GM19025 (cell line): Measurements from ENCODE around the gene DLG2.

Source experiments
- ATAC-seq: cut with Tn5 transposase; IDR thresholded peaks from one replicate; pipeline ENCODE4 v1.9.1; 2021; ENCODE audit warnings: mild to moderate bottlenecking, low read depth, moderate library complexity; ENCODE audit not compliant: unreplicated experiment

Gene DLG2

DNA sequence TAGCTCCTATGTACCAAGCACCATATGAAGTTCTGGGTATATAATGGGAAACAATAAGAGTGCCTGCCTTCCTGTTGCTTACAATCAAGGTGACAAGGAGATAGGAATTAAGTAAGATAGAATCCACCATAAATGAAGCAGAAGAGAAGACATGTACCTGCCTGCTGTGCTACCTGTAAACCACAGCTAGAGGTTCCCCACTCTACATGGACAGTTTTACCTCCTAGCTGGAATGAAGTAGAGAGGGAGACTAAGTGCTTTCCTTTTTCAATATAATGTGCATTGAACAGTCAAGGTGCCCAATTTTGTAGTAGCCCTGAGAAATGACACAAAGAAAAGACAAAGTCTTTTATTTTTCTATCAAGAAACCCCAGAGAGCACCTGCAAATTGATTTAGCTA lies 984.6 kb downstream of the DLG2 start:
- ATAC-seq = no peak

DNA sequence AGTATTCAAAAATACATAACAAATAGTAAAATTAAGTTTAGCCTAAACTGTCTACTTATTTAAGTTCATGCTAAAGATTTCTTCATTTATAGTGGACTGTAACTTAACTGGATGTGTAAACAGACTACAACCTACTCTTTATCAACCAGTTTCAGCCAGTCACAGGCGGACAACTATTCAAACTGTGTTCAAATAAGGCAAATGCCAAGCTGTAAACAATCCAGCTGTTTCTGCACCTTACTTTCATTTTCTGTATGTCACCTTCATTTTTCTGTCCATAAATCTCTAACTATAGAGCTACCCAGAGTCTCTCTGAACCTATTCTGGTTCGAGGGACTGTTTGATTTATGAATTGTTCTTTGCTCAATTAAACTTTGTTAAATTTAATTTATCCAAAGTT lies 992.8 kb downstream of the DLG2 start:
- ATAC-seq = no peak

DNA sequence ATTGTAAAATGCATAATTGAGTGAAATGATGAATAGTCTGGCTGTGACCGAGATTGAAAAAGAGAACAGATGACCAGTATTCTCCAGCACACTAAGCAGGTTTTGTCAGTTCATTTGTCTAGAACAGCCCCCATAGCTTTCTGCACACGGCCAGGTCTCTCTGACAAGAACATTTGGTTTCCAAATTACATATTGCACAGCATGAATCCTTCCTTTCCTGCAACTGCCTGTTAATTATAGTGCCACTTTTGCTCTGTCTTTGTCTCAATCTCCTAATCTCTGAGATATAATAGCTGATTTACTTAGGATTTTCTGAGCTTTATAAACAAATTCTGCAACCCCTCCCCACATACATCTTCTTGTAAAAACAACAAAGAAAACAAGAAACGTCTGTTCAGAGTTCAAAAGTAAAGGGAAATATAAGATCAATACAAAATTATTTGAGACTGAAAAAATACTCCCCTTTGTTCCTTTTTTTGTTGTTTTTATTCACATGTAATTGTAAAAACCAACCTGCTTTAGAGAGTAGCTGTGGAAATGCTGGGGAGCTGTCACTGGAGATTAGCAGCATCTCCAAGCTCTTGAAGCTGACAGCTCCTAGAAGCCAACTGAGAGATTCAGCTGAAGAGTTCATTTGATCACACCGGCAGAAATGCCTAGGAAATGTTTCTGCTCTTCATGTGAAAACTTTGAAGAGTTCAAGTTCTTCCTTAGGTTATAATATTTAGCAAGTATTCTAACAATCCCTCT lies 998.1 kb downstream of the DLG2 start:
- ATAC-seq = no peak

DNA sequence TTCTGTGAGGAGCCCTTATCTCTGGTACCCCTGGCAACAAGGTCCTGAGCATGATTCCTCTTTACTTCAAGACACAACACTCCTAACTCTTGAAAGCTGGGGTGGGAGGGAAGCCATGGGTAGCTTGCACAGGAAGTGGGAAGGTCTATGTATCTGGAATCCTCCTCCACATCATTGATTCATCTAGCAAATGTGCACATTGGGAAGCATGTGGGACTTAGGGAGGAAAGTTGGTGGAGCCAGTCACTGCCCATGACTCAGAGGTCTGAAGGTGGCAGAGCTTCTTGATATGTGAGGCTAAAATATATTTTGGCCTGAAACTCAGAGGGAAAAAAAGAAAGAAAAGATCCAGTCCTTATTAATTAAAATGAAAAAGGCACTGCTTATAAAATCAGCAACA lies 1000.9 kb downstream of the DLG2 start:
- ATAC-seq = no peak

DNA sequence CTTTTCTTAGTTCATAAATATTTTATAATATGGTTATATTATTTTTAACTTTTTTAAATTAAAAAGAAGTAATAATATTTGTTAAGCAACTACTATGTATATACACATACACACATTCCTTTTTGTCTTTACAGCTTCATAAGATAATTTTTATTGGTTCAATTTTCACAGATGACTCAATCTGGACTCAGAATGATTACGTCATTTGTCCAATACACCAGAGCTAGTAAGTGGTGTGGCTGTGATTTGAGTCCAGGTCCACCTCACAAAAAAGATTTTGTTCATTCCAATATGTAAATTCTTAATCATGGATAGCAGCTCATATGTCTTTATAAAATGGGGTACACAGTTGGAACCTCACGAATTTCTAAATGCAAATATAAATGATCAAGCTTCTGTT lies 1014.5 kb downstream of the DLG2 start:
- ATAC-seq = no peak

DNA sequence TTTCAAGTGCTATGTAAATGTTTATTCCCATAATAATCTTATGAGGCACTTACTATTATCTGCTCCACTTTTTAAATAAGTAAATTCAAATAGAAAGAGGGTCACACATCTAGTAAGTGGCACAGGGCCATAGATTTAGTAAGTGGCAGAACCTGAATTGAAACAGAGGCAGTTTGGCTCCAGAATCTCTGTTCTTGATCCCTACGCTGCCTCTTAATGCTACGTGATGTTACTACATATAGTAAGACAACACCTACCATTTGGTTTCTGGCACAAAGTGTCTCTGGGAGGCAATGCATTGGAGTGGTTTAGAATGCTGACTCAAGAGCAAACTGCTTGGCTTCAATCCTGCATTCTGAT lies 1018.3 kb downstream of the DLG2 start:
- no peak for ATAC-seq

DNA sequence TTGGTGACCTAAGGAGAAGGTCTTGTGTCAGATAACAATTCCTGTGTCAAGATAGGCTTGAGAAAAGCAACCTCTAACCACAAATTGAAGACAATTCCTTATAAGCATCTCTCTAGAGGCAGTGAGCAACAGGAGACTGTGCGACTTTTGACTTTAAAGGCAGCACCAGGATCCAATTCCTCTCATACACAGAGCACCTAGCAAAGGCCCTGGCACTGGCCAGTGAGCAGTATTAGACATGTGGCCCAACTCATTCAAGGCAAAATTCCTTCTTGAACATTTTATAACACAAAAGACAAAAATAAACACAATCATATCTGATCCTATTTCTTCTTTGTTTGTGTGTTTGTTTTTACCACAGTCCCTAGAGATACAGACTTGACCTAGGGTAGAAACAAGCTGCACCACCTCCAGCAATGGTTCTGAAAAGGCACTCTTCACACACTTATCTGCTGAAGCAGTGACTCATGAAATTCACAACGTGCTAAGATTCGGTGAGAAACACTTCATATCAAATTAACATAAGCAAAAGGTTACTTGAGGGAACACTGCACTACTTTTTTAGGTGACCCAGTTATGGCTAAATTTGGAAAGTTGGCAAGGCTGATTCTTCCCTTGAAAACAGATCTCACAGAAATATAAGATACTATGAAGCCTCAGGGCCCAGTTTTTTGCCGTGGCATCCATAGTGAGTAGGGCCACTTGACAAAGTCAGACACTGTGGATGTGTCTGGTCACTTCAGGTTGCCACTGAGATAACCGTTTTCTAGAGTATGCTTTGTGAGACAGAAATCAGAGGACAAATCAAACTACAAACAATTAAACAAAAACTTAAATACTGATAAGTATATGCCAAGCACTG lies 1018.9 kb downstream of the DLG2 start:
- ATAC-seq = no peak

DNA sequence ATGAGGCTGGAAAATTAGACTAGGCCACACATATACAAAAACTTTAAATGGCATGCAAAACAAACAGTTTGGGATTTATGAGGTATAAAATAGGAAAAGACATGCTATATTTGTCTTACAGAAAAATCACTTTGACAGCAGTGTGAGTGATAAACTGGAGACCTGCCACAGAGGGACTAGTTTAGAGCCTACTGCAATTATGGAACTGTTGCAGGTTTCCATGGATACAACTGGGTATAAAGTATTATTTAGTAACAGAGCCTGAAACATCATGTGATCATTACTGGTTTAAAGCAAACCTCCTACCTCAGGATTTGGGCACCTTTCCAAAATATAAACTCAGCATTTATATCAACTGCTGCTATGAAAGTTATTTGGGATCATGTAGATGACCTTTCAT lies 1032.5 kb downstream of the DLG2 start:
- no peak for ATAC-seq

DNA sequence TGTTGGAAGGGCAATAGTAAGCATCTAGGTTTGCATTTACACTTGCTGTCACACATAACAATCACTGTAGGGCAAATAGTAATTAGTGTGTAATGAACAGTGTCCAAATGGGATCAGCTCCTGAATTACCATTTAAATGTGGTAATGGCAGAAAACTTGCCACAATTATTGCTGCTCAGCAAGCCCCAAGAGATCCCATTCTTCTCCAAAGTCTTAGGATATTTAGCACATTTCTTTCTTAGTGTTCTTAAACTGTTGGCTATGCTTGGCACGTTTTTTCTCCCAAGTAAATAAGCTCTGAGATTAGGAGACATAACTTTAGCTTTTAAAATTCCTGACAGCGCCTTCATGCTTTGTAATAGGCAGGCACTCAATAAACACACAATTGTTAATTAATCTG lies 1037.0 kb downstream of the DLG2 start:
- ATAC-seq = no peak

DNA sequence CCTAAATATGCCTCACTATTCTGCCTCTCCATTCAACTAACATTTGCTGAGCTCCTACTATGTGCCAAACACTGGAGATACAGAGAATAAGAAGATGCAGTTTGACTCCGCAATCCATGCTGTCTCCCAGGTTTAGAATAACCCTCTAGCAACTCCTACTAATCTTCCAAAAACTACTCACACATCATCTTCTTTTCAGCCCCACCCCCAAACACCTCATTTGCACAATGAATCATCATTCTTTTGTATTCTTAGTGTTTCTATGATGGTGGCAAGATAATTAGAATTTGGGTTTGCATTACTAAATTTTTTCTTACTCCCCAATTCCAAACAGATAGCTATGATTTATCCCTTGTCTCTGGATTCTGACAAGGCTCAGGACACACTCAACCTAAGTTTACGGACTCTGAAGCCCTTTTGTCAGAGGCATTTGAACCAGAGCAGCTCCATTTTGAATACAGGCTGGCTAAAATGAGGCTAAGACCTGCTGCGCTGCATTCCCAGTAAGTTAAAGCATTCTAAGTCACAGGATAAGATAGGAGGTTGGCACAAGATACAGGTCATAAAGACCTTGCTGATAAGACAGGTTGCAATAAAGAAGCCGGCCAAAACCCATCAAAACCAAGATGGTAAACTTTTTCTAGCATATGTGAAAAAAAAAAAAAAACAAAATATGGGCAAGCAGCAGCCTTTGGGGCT lies 1038.9 kb downstream of the DLG2 start:
- ATAC-seq = no peak

DNA sequence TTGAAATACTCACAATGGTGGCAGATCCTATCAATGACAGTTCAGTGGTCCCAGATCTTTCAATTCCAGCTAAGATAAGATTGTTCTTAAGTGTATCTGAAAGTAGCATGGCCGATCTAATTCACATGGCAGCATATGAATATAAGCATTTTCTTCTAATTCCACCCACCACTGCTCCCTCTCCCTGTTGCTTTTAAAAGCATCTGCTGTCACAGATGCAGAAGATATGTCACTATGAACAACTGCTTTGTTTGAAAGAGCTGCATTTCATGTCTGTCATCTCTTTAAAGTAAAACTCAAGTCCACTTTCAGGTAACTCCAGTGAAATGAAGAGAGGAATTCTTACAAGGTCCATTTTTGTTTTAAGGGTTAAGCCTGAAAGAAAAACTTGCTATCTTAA lies 1044.0 kb downstream of the DLG2 start:
- no peak for ATAC-seq

DNA sequence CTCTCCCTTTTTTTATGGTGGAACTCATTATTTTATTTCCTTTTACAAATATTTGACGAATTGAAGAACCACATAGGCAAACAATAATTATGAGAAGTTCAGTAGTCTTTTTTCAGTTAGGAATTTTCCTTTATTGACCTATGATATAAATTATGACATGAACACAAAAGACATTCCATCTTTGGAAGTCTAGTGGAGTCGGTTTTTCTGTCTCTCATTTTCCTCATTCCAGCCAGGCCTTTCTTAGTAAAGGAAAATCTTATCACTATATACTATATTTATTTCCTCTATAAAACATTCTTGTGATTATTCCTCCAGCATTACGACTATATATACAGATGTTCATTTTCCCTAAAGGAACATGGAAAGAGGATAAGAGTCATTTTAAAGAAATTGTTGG lies 1046.1 kb downstream of the DLG2 start:
- ATAC-seq = no peak

DNA sequence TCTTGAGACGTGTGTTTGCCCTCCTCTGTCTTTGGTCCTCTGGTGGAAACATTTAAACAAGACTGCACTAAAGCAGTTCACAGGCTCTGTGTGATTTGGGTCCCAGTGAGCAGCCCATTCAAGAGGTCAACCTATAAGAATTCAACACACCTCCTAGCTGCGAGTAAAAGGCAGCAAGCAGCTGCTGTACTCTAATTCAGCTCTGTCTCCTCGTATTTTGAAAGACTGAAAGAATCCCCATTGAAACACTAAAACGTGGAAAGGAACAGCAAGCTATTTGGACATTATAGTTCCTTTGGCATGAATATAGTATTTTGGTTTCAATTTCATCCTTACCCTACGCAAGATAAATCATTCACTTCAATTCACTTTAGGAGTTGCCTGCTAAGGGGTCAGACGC lies 1046.7 kb downstream of the DLG2 start:
- ATAC-seq = no peak

DNA sequence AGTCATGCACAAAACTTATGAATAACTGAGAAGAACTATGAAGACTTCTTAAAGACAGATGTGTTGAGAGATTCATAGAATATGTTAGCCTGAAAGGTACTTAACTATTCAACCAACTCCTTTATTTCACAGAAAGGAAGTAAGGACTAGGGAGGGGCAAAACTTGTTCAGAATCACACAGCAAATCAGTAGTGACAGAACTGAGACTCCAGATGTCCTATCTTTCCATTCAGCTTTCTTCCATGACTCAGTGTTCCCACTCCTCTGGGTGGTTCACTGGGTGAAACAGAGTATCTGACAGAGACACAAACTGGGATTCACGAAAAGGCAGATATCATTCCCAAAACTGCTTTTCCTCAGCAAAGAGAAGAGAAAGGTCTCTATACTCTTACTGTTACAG lies 1053.3 kb downstream of the DLG2 start:
- no peak for ATAC-seq

DNA sequence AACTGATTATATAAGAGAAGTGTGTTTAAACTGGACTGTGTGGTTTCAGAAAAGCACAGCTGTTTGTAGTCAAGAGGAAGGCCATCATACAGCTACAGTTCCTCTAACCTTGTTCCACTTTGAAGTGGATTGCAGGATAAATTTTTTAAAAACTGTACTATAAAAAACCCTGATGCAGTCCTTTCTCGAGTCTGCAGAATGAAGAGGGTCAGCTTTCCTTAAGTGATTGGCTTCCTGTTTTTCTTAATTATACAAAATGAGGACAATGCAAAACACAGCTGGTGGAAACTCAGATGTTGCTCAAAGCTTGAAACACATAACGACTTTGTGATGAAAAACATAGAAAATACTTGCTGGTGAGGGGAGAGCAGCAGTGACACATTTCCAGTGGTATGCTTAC lies 1060.5 kb downstream of the DLG2 start:
- ATAC-seq = no peak

DNA sequence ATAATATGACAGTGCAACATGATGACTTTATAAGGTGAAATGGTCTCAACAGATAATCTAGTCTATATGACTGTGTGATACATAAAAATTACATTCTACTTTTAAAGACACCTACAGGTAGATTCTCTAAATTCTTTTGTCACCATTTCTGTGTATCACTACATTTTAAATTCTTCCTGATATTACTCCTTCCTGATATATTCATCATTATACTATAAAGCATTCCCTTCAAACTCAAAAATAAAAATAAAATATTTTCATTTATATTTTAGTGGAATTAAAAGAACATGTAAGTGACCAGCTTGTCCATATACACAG lies 1062.3 kb downstream of the DLG2 start:
- no peak for ATAC-seq

DNA sequence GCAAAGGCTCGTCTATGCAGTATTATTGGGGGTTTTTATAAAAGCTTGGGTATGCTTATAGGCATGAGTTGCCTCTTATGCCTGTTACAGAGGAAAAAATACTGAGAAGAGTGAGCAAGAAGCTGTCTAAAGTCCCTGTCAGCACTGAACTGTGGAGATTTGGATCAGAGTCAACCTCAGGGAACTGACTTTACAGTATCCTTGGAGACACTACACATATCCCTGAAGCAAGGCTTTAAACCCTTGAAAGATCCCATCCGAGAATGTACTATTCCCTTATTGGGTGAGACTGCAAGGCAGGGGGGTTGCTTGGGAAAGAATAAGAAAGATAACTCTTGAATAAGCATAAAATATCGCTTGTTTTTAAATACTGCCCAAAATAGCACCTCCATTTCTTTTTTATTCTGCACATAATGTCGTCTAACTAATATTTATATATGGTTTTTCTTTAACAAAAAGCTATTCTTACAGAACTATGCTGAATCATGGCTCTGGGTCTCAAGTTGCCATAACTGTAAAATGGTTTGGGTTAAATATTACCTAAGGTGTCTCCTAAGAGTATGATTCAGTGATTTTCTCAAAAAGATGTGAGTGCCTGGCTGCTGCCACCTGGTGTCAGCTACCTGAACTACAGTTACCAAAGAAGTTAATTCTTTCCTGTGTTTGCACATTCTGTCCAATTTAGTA lies 1062.8 kb downstream of the DLG2 start:
- ATAC-seq = peak; percentile 75

DNA sequence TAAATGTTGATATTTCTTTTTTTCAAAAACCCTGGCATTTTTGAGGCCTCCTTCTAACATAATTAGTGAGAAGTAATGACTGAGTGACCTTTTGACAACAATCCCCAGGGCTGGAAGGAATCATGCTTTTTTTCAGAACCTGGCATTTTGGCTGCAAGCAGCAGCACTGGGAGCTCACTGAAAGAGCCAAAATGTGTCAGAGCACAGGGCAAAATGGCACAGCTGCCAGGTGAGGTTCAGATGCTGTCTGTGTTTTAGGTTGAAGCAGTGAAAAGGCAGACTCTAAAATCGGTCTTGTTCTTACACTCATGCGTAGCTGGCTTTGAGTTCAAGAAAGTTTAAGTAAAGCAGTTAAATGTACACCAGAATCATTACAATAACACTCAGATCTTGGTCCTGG lies 1063.8 kb downstream of the DLG2 start:
- no peak for ATAC-seq

DNA sequence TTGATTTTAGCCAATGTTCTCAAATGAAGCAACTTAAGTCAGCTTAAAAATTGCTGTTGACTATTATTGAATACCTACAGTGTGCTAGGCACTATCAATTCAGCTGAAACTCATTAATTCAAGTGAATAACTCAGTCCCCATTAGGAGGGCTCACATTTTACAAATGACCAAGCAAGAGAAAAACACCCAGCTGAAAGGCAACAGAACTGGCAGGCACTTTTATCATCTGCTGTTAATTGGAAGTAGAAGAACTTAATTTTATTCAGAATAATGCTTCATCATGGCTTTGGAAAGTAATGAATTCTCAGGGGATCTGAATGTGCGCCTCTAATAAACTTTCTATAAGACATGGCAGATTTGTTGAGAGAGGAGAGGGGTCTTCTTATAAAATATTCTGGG lies 1066.9 kb downstream of the DLG2 start:
- ATAC-seq = no peak

DNA sequence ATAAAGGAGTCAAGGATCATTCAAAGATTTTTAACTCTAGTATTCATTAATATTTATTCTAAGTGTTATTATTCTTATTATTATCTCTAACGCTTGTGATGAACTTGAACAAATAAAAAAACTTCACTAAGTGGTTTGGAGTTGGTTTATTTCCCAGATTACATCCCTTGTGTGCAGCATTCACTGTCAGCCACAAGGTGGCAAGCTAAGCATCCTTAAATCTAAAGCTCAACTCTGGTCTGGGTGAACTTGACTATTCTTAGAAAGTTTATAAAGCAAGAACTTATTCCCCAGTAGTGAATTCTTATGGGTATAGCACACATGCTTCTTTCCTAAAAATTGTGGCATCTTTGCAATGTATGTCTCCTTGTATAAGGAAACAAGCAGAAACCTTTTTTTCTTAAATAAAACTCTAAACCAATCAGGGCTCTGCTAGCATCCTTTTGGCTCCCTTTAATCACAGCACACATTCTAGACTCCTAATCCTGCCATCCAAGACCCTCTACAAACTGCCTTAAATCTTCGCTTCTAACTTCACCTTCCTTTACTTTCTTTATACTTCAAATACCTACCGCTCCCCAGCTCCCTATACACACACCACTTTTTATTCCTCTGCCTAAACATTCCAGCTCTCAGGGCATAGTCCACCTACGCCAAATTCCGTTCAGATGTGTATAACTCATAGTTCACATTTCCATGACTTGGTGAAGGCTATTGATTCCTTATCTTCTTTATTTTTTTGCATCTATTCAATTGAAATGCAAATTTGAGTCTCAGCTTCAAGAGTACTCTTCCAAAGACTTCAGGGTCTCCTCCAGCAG lies 1068.8 kb downstream of the DLG2 start:
- ATAC-seq = peak; percentile 87
